Ascending aorta (tissue), 2 donors: ENCODE results near the gene ATP11A. TPM values are rescaled to one million over a fixed set of nuclear protein-coding genes. Genes with fewer than 3 reads are reported as not detected.

Experiments used
- DNase-seq, 2 donors: peaks; one replicate each; pipeline ENCODE4 v3.0.0-alpha.2; 2019; ENCODE audit warnings: low spot score in 2 of 2
- H3K27ac ChIP-seq, 2 donors: fragments of 200-600 bp; sonication (generic); one replicate each; pipeline ENCODE4 v1.5.1; 2016 to 2017; ENCODE audit warnings: mild to moderate bottlenecking in 1 of 2
- H3K27me3 ChIP-seq: fragments of 200-600 bp; sonication (generic); one replicate; pipeline ENCODE4 v1.5.1; 2017
- H3K36me3 ChIP-seq, 2 donors: fragments of 200-600 bp; sonication (generic); one replicate each; pipeline ENCODE4 v1.5.1; 2016
- H3K4me1 ChIP-seq, 2 donors: fragments of 200-600 bp; sonication (generic); one replicate each; pipeline ENCODE4 v1.5.1; 2016 to 2017; ENCODE audit warnings: mild to moderate bottlenecking in 1 of 2
- H3K4me3 ChIP-seq, 2 donors: fragments of 200-600 bp; sonication (generic); one replicate each; pipeline ENCODE4 v1.5.1; 2016 to 2017; ENCODE audit warnings: mild to moderate bottlenecking in 1 of 2
- H3K9me3 ChIP-seq, 2 donors: fragments of 200-600 bp; sonication (generic); one replicate each; pipeline ENCODE4 v1.5.1; 2016
- intact Hi-C: fragments of 100-400 bp; cut with DNase I; formaldehyde crosslinking; loops from one replicate; pipeline ENCODE4 v1.15.1; 2023
- total RNA-seq: library from RNA; depleted of rRNA; stranded (reverse); fragments of >200 nt; gene quantifications from one replicate; pipeline ENCODE4 v1.1.0, GENCODE V29; 2016
- TF ChIP-seq, protein P1 (sequence below), 3 experiments: fragments of 200-600 bp in 2 of 3; fragments of 450-650 bp in 1 of 3; sonication (generic) in 2 of 3; IDR thresholded peaks; one replicate each; pipeline ENCODE4 v1.5.1; 2016 to 2019; ENCODE audit warnings: antibody characterized with exemption in 3 of 3, mild to moderate bottlenecking in 1 of 3, moderate library complexity in 1 of 3

The ATP11A gene
- total RNA-seq, 1 donor from 2014 or later = 50.1 TPM

DNA sequence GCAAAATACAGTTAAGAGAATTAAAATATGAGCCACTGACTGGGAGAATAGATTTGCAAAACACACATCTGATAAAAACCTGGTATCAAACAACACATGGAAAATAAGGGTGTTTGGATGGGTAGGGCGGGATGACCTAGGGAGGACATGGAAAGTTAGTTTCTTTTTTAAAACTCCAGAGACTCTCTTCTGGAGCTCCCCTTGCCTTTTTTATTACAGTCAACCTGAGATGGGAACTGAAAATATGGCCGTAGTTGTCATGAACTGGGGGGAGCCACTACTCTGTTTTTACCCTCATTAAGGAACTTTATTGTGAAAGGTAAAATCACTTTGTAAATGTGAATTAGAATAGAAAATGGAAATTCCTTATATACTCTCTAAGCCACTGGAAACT is 113.0 kb downstream of the ATP11A start:
- intact Hi-C loops = no loop called here
- no peaks in the 10 kb centered on the region for H3K4me1 ChIP-seq
- no peaks in the 10 kb centered on the region for H3K27me3 ChIP-seq
- H3K27ac ChIP-seq = no peak overlapping the region
- TF ChIP-seq, protein P1, sequence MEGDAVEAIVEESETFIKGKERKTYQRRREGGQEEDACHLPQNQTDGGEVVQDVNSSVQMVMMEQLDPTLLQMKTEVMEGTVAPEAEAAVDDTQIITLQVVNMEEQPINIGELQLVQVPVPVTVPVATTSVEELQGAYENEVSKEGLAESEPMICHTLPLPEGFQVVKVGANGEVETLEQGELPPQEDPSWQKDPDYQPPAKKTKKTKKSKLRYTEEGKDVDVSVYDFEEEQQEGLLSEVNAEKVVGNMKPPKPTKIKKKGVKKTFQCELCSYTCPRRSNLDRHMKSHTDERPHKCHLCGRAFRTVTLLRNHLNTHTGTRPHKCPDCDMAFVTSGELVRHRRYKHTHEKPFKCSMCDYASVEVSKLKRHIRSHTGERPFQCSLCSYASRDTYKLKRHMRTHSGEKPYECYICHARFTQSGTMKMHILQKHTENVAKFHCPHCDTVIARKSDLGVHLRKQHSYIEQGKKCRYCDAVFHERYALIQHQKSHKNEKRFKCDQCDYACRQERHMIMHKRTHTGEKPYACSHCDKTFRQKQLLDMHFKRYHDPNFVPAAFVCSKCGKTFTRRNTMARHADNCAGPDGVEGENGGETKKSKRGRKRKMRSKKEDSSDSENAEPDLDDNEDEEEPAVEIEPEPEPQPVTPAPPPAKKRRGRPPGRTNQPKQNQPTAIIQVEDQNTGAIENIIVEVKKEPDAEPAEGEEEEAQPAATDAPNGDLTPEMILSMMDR (IDR thresholded peaks at IDR 0.05) = no peak
- no peak for DNase-seq
- no peak overlapping the region for H3K4me3 ChIP-seq
- peaks cover 0 to 17% of the 10 kb centered on the region in 2 donors for H3K36me3 ChIP-seq
- peaks cover 0 to 9% of the 10 kb centered on the region in 2 donors for H3K9me3 ChIP-seq

DNA sequence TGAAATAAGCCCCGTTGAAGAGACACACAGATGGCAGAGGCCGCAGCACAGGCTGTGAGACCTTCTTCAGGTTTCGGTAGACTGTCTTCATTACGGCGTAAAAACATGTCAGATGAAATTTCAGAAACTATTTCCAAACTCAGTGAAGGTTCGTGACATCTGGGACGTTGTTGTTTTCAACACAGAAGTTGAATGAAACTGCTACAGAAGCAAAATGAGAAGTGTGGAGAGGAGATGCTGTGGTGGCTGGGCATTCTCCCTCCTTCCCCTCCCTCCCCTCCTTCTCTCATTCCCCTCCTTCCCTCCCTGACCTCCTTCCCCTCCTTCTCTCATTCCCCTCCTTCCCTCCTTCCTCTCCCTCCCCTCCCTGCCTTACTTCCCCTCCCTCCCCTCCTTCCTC is 113.6 kb downstream of the ATP11A start:
- Histone ChIP-seq H3K9me3 (peaks cover 0 to 9% of the 10 kb centered on the region in 2 donors), H3K4me1 (no peaks in the 10 kb centered on the region), H3K4me3 (no peak overlapping the region), H3K27ac (no peak overlapping the region), H3K27me3 (no peaks in the 10 kb centered on the region), H3K36me3 (peaks cover 0 to 18% of the 10 kb centered on the region in 2 donors)
- intact Hi-C loops = no loop called here
- TF ChIP-seq, protein P1 (IDR thresholded peaks at IDR 0.05) = no peak
- no peak for DNase-seq

DNA sequence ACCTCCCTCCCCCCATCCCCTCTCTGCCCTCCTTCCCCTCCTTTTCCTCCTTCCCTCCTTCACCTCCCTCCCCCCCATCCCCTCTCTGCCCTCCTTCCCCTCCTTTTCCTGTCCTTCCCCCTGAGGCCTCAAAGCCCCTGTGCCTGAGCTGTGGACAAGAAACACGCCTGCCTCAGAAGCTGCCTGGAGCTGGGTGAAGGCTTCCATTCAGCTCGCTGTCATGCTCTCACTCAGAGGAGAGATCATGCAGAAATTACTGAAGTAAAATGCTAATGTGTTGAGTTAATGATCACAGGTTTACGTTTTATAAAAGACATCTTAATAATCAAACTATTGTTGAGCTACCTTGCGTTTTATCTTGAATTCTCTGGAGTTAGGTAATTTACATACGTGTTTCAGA is 114.5 kb downstream of the ATP11A start:
- no peaks in the 10 kb centered on the region for H3K27me3 ChIP-seq
- TF ChIP-seq, protein P1 (IDR thresholded peaks at IDR 0.05) = no peak
- H3K9me3 ChIP-seq = peaks cover 0 to 8% of the 10 kb centered on the region in 2 donors
- no peak overlapping the region for H3K27ac ChIP-seq
- DNase-seq = no peak
- intact Hi-C loops = no loop called here
- no peaks in the 10 kb centered on the region for H3K4me1 ChIP-seq
- peaks cover 0 to 24% of the 10 kb centered on the region in 2 donors for H3K36me3 ChIP-seq
- no peak overlapping the region for H3K4me3 ChIP-seq

DNA sequence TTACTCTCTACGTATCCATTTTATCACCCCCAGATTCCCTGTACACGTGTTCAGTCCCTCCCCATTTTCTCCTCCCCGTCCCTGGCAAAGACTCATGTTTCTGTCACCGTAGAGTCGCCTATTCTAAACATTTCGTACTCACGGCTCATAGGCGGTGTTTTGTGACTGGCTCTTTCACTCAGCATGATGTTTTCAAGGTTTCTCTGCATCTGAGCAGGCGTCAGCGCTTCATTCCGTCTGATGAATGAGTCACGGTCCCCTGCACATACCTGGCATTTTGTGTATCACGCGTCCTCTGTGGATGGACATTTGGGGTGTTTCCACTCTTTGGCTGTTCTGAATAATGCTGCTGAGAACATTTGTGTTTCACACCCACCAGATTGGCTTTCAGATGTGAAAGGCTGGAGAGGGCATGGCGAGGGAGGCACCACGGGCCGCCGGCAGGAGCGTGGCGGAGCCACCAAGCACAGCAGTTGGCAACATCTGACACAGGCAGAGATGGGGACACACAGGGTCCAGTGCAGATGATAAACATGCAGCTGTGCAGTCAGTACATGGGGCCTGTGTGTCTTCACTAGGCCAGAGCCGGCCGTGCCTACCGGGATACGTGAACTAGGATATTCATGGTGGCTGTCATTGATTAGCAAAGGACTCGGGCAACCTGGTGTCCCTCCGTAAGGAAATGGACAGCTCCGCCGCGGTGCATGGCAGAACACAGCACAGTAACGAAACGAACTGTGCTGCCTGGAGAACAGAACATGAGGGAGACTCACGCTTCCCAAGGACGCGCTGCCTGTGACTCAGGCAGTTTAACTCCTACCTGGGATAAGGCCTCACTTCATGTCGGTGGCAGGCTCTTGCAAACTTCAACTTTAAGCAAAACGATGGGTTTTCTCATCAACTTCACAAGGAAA is 117.2 kb downstream of the ATP11A start:
- intact Hi-C loops = no loop called here
- Histone ChIP-seq H3K27ac (no peak overlapping the region), H3K27me3 (no peaks in the 10 kb centered on the region), H3K4me1 (no peaks in the 10 kb centered on the region), H3K4me3 (no peak overlapping the region), H3K9me3 (no peaks in the 10 kb centered on the region), H3K36me3 (peaks cover under 1 to 38% of the 10 kb centered on the region in 2 donors)
- DNase-seq = no peak
- TF ChIP-seq, protein P1 (IDR thresholded peaks at IDR 0.05) = no peak

DNA sequence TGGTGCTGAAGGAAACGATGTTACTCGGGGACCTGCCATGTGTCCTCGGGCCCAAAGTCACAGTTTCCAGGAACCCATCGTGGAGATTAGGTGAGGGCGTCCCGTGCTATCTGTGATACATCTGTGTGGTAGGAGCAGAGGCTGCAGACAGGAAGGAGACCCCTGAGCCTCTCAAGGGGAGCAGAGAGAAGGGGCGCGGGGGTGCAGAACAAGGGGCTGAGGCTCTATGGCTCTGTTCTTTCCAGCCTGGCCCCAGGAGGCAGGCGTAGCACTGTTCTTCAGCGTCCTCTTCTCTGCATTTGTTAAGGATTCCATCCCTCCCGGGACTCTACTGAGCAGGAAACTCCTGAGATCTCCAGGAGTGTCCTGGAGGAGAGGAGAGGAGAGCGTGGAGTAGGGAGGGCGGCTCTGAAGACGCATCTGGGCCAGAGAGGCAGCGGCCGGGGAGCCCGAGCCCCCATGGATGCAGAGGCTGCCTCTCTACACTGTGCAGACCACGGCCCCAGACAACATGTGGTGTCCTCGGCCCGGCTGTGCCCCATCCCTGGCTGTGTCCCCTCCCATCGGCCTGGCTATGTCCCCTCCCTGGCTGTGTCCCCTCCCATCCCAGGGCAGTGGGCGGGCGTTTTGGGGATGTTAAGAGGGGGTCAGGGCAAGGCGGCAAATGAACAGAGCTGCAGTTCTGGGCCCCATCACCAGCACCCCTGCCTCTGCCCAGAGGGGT is 118.0 kb downstream of the ATP11A start:
- no peaks in the 10 kb centered on the region for H3K27me3 ChIP-seq
- intact Hi-C loops = no loop called here
- no peak overlapping the region for H3K27ac ChIP-seq
- H3K9me3 ChIP-seq = no peaks in the 10 kb centered on the region
- DNase-seq = no peak
- H3K36me3 ChIP-seq = peaks cover 5 to 38% of the 10 kb centered on the region in 2 donors
- H3K4me3 ChIP-seq = no peak overlapping the region
- no peaks in the 10 kb centered on the region for H3K4me1 ChIP-seq
- TF ChIP-seq, protein P1 (IDR thresholded peaks at IDR 0.05) = no peak
